Measurements from ENCODE around the gene DAG1. TPM values are rescaled to one million over a fixed set of nuclear protein-coding genes. Genes with fewer than 3 reads are reported as not detected.
A peak's percentile ranks its signal among the peaks of the same experiment; 100 is the strongest.

Gene DAG1
- total and polyA plus RNA-seq, 5 donors from 2014 or later, result 3.2 to 15.7 (median 4.3) TPM

GRCh38 chr3:49533031-49533430, 63.0 kb downstream of the DAG1 start:
- Mint-ChIP-seq H3K4me1 (peaks cover 0 to 4% (median 0%) of the 10 kb centered on the region in 4 donors), H3K27ac (no peak overlapping the region), H3K9me3 (no peaks in the 10 kb centered on the region), H3K27me3 (no peaks in the 10 kb centered on the region), H3K4me3 (peak overlapping the region in 1 of 4 donors; percentile 68), H3K36me3 (peaks cover 11% of the 10 kb centered on the region)
- Histone ChIP-seq H3K27me3 (ENCODE audit: control insufficient read depth, insufficient read depth, low read length) (no peaks in the 10 kb centered on the region), H3K4me1 (ENCODE audit: control insufficient read depth, insufficient read depth, low read length, poor library complexity, severe bottlenecking) (no peaks in the 10 kb centered on the region), H3K27ac (ENCODE audit: insufficient read depth, low read length, poor library complexity, severe bottlenecking) (no peak overlapping the region), H3K4me3 (ENCODE audit: low read depth, low read length) (no peak overlapping the region), H3K36me3 (ENCODE audit: control insufficient read depth, insufficient read depth, low read length) (peaks cover 31% of the 10 kb centered on the region), H3K9me3 (ENCODE audit: control insufficient read depth in 2 of 2, low read length in 2 of 2) (no peaks in the 10 kb centered on the region)
- DNase-seq (no peak), ATAC-seq (ENCODE audit: low read depth in 2 of 2) (no peak)

GRCh38 chr3:49533786-49534519, 63.9 kb downstream of the DAG1 start:
- no peak overlapping the region for H3K4me3 ChIP-seq (ENCODE audit: low read depth, low read length)
- no peak for ATAC-seq (ENCODE audit: low read depth in 2 of 2)

GRCh38 chr3:49534581-49535441, 64.7 kb downstream of the DAG1 start:
- Histone ChIP-seq H3K4me3 (ENCODE audit: low read depth, low read length) (no peak overlapping the region), H3K36me3 (ENCODE audit: control insufficient read depth, insufficient read depth, low read length) (peaks cover 28% of the 10 kb centered on the region), H3K27ac (ENCODE audit: insufficient read depth, low read length, poor library complexity, severe bottlenecking) (no peak overlapping the region), H3K27me3 (ENCODE audit: control insufficient read depth, insufficient read depth, low read length) (no peaks in the 10 kb centered on the region), H3K9me3 (ENCODE audit: control insufficient read depth in 2 of 2, low read length in 2 of 2) (no peaks in the 10 kb centered on the region), H3K4me1 (ENCODE audit: control insufficient read depth, insufficient read depth, low read length, poor library complexity, severe bottlenecking) (peaks cover 3% of the 10 kb centered on the region)
- Mint-ChIP-seq H3K9me3 (no peaks in the 10 kb centered on the region), H3K4me1 (peaks cover 0 to 5% (median 3%) of the 10 kb centered on the region in 4 donors), H3K27me3 (no peaks in the 10 kb centered on the region), H3K36me3 (peaks cover 11% of the 10 kb centered on the region), H3K27ac (no peak overlapping the region), H3K4me3 (no peak overlapping the region)
- no peak for DNase-seq
- ATAC-seq (ENCODE audit: low read depth in 2 of 2), result no peak

More at GRCh38 chr3:49533786-49534519, 63.9 kb downstream of the DAG1 start:
- H3K27me3 ChIP-seq (ENCODE audit: control insufficient read depth, insufficient read depth, low read length), result no peaks in the 10 kb centered on the region
- H3K27me3 Mint-ChIP-seq, result no peaks in the 10 kb centered on the region
- H3K4me1 ChIP-seq (ENCODE audit: control insufficient read depth, insufficient read depth, low read length, poor library complexity, severe bottlenecking), result no peaks in the 10 kb centered on the region
- no peaks in the 10 kb centered on the region for H3K9me3 ChIP-seq (ENCODE audit: control insufficient read depth in 2 of 2, low read length in 2 of 2)
- no peak for DNase-seq
- peaks cover 31% of the 10 kb centered on the region for H3K36me3 ChIP-seq (ENCODE audit: control insufficient read depth, insufficient read depth, low read length)
- H3K27ac Mint-ChIP-seq, result no peak overlapping the region
- H3K9me3 Mint-ChIP-seq, result no peaks in the 10 kb centered on the region
- peaks cover 11% of the 10 kb centered on the region for H3K36me3 Mint-ChIP-seq
- H3K27ac ChIP-seq (ENCODE audit: insufficient read depth, low read length, poor library complexity, severe bottlenecking), result no peak overlapping the region
- peaks cover 0 to 4% (median 0%) of the 10 kb centered on the region in 4 donors for H3K4me1 Mint-ChIP-seq
- no peak overlapping the region for H3K4me3 Mint-ChIP-seq

- ATAC-seq (ENCODE audit: low read depth in 2 of 2) (no peak), DNase-seq (no peak)
- peaks cover 0 to 14% (median 6%) of the 10 kb centered on the region in 4 donors for H3K4me1 Mint-ChIP-seq
- H3K27me3 Mint-ChIP-seq, result no peaks in the 10 kb centered on the region
- Histone ChIP-seq H3K27ac (ENCODE audit: insufficient read depth, low read length, poor library complexity, severe bottlenecking) (no peak overlapping the region), H3K4me1 (ENCODE audit: control insufficient read depth, insufficient read depth, low read length, poor library complexity, severe bottlenecking) (peaks cover 10% of the 10 kb centered on the region), H3K4me3 (ENCODE audit: low read depth, low read length) (no peak overlapping the region), H3K36me3 (ENCODE audit: control insufficient read depth, insufficient read depth, low read length) (peaks cover 19% of the 10 kb centered on the region), H3K9me3 (ENCODE audit: control insufficient read depth in 2 of 2, low read length in 2 of 2) (no peaks in the 10 kb centered on the region), H3K27me3 (ENCODE audit: control insufficient read depth, insufficient read depth, low read length) (no peaks in the 10 kb centered on the region)
- no peak overlapping the region for H3K4me3 Mint-ChIP-seq
- peaks cover 7% of the 10 kb centered on the region for H3K36me3 Mint-ChIP-seq
- H3K27ac Mint-ChIP-seq, result no peak overlapping the region
- H3K9me3 Mint-ChIP-seq, result no peaks in the 10 kb centered on the region
Measured at GRCh38 chr3:49535971-49536874, 66.2 kb downstream of the DAG1 start.

GRCh38 chr3:49536875-49537533, 66.9 kb downstream of the DAG1 start:
- peaks cover under 1% of the 10 kb centered on the region for H3K36me3 Mint-ChIP-seq
- H3K27ac Mint-ChIP-seq, result no peak overlapping the region

GRCh38 chr3:49539659-49540560, 69.8 kb downstream of the DAG1 start:
- DNase-seq (peak; percentile 85 to 89 (median 86)), ATAC-seq (ENCODE audit: low read depth in 2 of 2) (peak; percentile 92)
- no peaks in the 10 kb centered on the region for H3K9me3 ChIP-seq (ENCODE audit: control insufficient read depth in 2 of 2, low read length in 2 of 2)
- Mint-ChIP-seq H3K36me3 (no peaks in the 10 kb centered on the region), H3K9me3 (peaks cover 0 to 3% (median 0%) of the 10 kb centered on the region in 7 donors), H3K4me1 (peaks cover 0 to 14% (median 6%) of the 10 kb centered on the region in 4 donors), H3K27me3 (peaks cover 10% of the 10 kb centered on the region), H3K4me3 (peak overlapping the region; percentile 68 to 90 (median 84)), H3K27ac (peak overlapping the region in 1 of 3 donors; percentile 9)
- no peaks in the 10 kb centered on the region for H3K36me3 ChIP-seq (ENCODE audit: control insufficient read depth, insufficient read depth, low read length)
- H3K27ac ChIP-seq (ENCODE audit: insufficient read depth, low read length, poor library complexity, severe bottlenecking), result peak overlapping the region; percentile 63
- peaks cover 10% of the 10 kb centered on the region for H3K4me1 ChIP-seq (ENCODE audit: control insufficient read depth, insufficient read depth, low read length, poor library complexity, severe bottlenecking)
- H3K27me3 ChIP-seq (ENCODE audit: control insufficient read depth, insufficient read depth, low read length), result no peaks in the 10 kb centered on the region
- peak overlapping the region; percentile 37 for H3K4me3 ChIP-seq (ENCODE audit: low read depth, low read length)

More at GRCh38 chr3:49536875-49537533, 66.9 kb downstream of the DAG1 start:
- ATAC-seq (ENCODE audit: low read depth in 2 of 2) (no peak), DNase-seq (no peak)
- no peaks in the 10 kb centered on the region for H3K27me3 ChIP-seq (ENCODE audit: control insufficient read depth, insufficient read depth, low read length)
- H3K9me3 Mint-ChIP-seq, result no peaks in the 10 kb centered on the region
- H3K4me3 Mint-ChIP-seq, result no peak overlapping the region
- H3K4me1 ChIP-seq (ENCODE audit: control insufficient read depth, insufficient read depth, low read length, poor library complexity, severe bottlenecking), result peaks cover 10% of the 10 kb centered on the region
- no peak overlapping the region for H3K4me3 ChIP-seq (ENCODE audit: low read depth, low read length)
- H3K4me1 Mint-ChIP-seq, result peaks cover 0 to 14% (median 6%) of the 10 kb centered on the region in 4 donors
- H3K27me3 Mint-ChIP-seq, result no peaks in the 10 kb centered on the region
- no peaks in the 10 kb centered on the region for H3K9me3 ChIP-seq (ENCODE audit: control insufficient read depth in 2 of 2, low read length in 2 of 2)
- H3K27ac ChIP-seq (ENCODE audit: insufficient read depth, low read length, poor library complexity, severe bottlenecking), result no peak overlapping the region
- H3K36me3 ChIP-seq (ENCODE audit: control insufficient read depth, insufficient read depth, low read length), result peaks cover 11% of the 10 kb centered on the region

Measured in CD4-positive, CD25-positive, alpha-beta regulatory T cell (primary cell).